ENCODE measurements around the gene LSM12. TPM values are rescaled to one million over a fixed set of nuclear protein-coding genes. Genes with fewer than 3 reads are reported as not detected.

Gene LSM12
- polyA plus RNA-seq, 3 donors, result 24.7 to 65.8 (median 64.4) TPM

GRCh38 chr17:44113868-44114840 lies 47.7 kb upstream of the LSM12 start:
- no peak overlapping the region for H3K4me3 Mint-ChIP-seq
- H3K27me3 Mint-ChIP-seq (ENCODE audit: low read depth in 3 of 3), result peaks cover 0 to 2% (median 2%) of the 10 kb centered on the region in 3 donors
- H3K9ac ChIP-seq (ENCODE audit: insufficient read depth, low read length, poor library complexity, severe bottlenecking), result no peak overlapping the region
- peaks cover 50% of the 10 kb centered on the region for H3K4me1 Mint-ChIP-seq
- peaks cover 54 to 55% of the 10 kb centered on the region in 2 donors for H3K36me3 Mint-ChIP-seq
- no peak overlapping the region for H3K4me3 ChIP-seq (replicated peaks in 1 of 3; ENCODE audit: low read depth in 2 of 3, low read length in 3 of 3)
- H3K36me3 ChIP-seq (replicated peaks in 1 of 2; ENCODE audit: control insufficient read depth in 1 of 2, insufficient read depth in 2 of 2, low read length in 2 of 2), result peaks cover 28 to 46% of the 10 kb centered on the region in 2 donors
- H3K27ac ChIP-seq (ENCODE audit: low read depth in 1 of 2, low read length in 2 of 2), result no peak overlapping the region
- WGBS (ENCODE audit: insufficient coverage), result 93% methylated on average over 5 of the region's 9 CpGs
- peaks cover 39 to 50% of the 10 kb centered on the region in 2 donors for H3K4me1 ChIP-seq (ENCODE audit: control insufficient read depth in 1 of 2, insufficient read depth in 2 of 2, low read length in 2 of 2)
- H2AFZ ChIP-seq (ENCODE audit: insufficient read depth, low read depth, low read length, poor library complexity, severe bottlenecking), result no peak overlapping the region
- no peaks in the 10 kb centered on the region for H3K9me3 ChIP-seq (replicated peaks in 1 of 2; ENCODE audit: control insufficient read depth in 1 of 2, insufficient read depth in 1 of 2, low read length in 2 of 2)
- H4K20me1 ChIP-seq (ENCODE audit: insufficient read depth, low read length), result peaks cover 100% of the 10 kb centered on the region
- H3K4me2 ChIP-seq (replicated peaks; ENCODE audit: extremely low read depth, low read length, poor library complexity, severe bottlenecking), result no peak overlapping the region
- H3K27ac Mint-ChIP-seq, result no peak overlapping the region
- peaks cover 33% of the 10 kb centered on the region for H3K79me2 ChIP-seq (ENCODE audit: insufficient read depth, low read length)
- intact Hi-C loops (cut with micrococcal nuclease), result no loop called here
- DNase-seq, result no peak
- no peaks in the 10 kb centered on the region for H3K27me3 ChIP-seq (ENCODE audit: control insufficient read depth in 2 of 2, insufficient read depth in 2 of 2, low read length in 2 of 2)
- no peak for TF ChIP-seq CTCF (IDR thresholded peaks at IDR 0.05)
- no peaks in the 10 kb centered on the region for H3K9me3 Mint-ChIP-seq

GRCh38 chr17:44113382-44113781 lies 46.9 kb upstream of the LSM12 start:
- 17% methylated on average over 1 of the region's 1 CpG for WGBS (ENCODE audit: insufficient coverage)
- Mint-ChIP-seq H3K27me3 (ENCODE audit: low read depth in 3 of 3) (peaks cover 0 to 2% (median 2%) of the 10 kb centered on the region in 3 donors), H3K27ac (peak overlapping the region in 1 of 7 donors; percentile 73), H3K9me3 (no peaks in the 10 kb centered on the region), H3K36me3 (peaks cover 54 to 60% of the 10 kb centered on the region in 2 donors), H3K4me1 (peaks cover 50% of the 10 kb centered on the region), H3K4me3 (no peak overlapping the region)
- Histone ChIP-seq H2AFZ (ENCODE audit: insufficient read depth, low read depth, low read length, poor library complexity, severe bottlenecking) (no peak overlapping the region), H3K79me2 (ENCODE audit: insufficient read depth, low read length) (peaks cover 32% of the 10 kb centered on the region), H3K9ac (ENCODE audit: insufficient read depth, low read length, poor library complexity, severe bottlenecking) (no peak overlapping the region), H3K4me3 (replicated peaks in 1 of 3; ENCODE audit: low read depth in 2 of 3, low read length in 3 of 3) (no peak overlapping the region), H3K4me2 (replicated peaks; ENCODE audit: extremely low read depth, low read length, poor library complexity, severe bottlenecking) (no peak overlapping the region), H3K27ac (ENCODE audit: low read depth in 1 of 2, low read length in 2 of 2) (no peak overlapping the region), H3K36me3 (replicated peaks in 1 of 2; ENCODE audit: control insufficient read depth in 1 of 2, insufficient read depth in 2 of 2, low read length in 2 of 2) (peaks cover 29 to 52% of the 10 kb centered on the region in 2 donors), H3K27me3 (ENCODE audit: control insufficient read depth in 2 of 2, insufficient read depth in 2 of 2, low read length in 2 of 2) (no peaks in the 10 kb centered on the region), H3K9me3 (replicated peaks in 1 of 2; ENCODE audit: control insufficient read depth in 1 of 2, insufficient read depth in 1 of 2, low read length in 2 of 2) (no peaks in the 10 kb centered on the region), H4K20me1 (ENCODE audit: insufficient read depth, low read length) (peaks cover 100% of the 10 kb centered on the region), H3K4me1 (ENCODE audit: control insufficient read depth in 1 of 2, insufficient read depth in 2 of 2, low read length in 2 of 2) (peaks cover 39 to 50% of the 10 kb centered on the region in 2 donors)
- no peak for TF ChIP-seq CTCF (IDR thresholded peaks at IDR 0.05)
- no peak for DNase-seq
- intact Hi-C loops (cut with micrococcal nuclease), result no loop called here
